ENCODE results near the gene MSTN.

MSTN gene

DNA sequence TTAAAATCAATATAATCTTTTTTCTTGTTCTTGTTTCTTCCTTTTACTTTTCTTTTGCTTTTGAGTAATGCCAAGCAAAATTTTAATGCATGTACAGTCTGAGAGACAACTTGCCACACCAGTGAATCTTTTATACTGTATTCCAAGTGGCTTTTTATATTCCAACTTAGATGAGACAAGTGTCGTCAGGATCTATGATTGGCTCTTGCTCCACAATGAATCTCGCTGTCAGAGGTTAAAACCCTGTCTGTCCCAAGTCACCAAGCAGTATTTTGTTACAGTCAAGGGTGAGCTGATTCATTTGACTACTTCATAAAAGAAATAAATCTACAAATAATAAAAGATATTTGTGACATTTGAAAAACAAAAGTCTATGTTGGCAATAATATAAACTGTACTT lies at the start of gene MSTN:
Gene MSTN (minus strand): TSS at position 129 of the 400 bp plus-strand sequence. CDS start 133 bp downstream, outside the sequence.
- DNase-seq (ENCODE audit: low read depth, low spot score), result no peak

DNA sequence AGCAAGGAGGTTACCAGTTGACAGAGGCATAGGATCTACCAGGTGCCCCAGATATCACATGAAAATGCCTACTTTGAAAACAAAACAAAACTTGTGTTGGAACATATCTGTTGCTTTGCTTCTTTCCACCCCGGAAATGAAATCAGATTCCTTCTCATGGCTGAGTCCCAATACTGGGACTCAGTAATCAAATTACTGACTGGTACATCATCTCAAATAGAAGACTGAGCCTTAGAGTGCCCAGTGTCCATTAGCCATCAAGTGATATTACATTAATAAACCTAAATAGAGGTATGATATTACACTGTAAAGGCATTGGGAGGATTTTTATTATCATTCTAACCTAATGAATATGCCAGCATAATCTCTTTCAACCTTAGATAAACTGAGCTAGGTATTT lies 48.6 kb upstream of the MSTN start:
- no peak for DNase-seq (ENCODE audit: low read depth, low spot score)

DNA sequence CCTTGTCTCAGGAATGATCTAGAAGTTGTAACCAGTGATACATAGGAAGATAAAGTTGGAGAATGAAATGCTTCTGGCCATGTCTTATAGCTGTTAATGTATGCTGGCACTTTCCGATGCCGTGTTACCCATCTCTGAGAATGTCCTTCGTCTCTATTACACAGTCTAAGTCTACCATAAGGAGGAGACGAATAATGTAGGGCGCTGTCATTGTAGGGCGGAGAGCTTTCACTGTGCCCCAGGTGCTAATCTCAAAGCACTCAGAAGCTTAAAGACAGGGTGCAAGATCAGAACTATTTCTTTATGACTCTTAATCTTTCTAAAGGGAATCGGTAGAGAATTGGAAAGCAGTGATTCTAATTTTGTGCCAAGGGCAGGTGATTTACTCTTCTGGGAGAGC lies 48.2 kb upstream of the MSTN start:
- no peak for DNase-seq (ENCODE audit: low read depth, low spot score)

DNA sequence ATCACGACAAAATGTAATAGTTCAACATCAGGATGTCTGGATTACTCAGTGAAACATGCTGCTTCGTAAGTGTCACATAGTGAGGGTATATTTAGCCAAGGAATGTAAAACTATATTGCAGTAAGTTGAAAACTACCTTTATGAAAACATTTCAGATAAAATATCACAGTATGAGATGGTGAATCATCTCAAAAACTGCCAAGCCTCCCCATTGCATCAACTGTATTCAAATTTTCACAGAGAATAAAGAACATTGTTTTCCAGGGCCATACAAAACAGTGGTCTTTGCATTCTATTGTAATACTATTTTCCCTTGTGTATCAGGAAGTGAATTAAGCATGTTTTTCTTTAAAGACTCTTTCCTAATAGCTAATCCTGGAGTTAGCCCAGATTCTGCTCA lies 47.6 kb upstream of the MSTN start:
- DNase-seq (ENCODE audit: low read depth, low spot score), result peak; percentile 50

DNA sequence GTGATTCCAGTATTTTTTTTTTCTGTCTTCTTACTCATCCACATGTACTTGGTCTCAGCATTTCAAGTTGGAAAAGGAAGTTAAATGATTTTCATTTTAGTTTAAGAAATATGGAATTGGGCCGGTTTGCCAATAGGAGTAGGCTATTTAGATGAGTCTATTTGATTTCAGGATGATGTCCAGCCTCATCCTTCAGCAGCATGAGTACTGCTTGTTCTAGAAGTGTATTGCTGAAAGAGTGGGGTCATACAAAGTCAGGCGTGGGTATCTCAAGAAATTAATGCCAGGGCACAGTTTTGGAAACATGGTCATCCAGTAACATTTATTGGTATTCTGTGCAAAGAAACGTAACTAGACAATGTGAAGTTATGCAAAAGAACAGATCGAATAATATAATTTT lies 44.9 kb upstream of the MSTN start:
- no peak for DNase-seq (ENCODE audit: low read depth, low spot score)

DNA sequence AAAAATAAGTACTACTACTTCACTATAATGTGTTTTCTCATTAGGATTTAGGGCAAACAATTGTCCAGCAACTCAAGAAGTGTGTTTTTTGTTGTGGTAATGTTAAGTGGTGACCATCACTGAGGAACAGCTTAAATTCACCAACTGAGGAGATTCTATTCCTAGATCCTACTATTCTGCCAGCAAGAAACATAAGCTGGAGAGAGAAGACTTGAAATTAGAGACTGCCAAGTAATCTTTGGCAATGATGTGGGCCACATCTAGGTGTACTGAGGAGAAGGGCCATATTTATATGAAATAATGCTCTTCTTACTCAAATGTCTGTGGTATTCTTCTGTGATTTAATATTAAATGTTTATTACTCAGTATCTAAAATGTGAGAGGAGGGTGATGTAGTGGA lies 44.3 kb upstream of the MSTN start:
- no peak for DNase-seq (ENCODE audit: low read depth, low spot score)

DNA sequence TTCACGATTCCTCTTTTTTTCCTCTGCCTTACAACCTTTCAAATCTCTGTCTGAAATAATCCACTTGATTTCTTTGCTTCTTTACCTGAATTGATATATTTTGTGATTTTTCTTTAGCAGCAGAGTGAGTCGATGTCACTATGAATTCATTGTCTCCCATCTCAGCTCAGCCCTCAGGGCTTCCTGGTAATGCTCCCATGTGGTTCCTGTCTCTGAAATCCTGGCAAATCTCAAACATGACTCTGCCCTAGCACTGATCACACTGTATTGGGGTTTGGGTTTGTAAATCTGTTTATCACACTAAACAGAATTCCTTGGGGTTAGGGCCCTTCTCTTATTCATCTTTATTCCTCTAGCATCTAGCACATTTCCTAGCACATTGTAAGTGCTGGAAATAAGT lies 43.0 kb upstream of the MSTN start:
- no peak for DNase-seq (ENCODE audit: low read depth, low spot score)

DNA sequence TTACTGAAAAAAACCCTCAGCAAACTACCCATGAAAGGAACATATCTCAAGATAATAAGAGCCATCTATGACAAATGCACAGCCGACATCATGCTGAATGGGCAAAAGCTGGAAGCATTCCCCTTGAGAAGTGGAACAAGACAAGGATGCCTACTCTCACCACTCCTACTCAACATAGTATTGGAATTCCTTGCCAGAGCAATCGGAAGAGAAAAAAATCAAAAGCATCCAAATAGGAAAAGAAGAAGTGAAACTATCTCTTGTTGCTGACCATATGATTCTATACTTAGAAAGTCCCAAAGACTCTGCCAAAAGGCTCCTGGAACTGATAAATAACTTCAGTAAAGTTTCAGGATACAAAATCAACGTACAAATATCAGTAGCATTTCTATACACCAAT lies 40.6 kb upstream of the MSTN start:
- DNase-seq (ENCODE audit: low read depth, low spot score), result no peak

DNA sequence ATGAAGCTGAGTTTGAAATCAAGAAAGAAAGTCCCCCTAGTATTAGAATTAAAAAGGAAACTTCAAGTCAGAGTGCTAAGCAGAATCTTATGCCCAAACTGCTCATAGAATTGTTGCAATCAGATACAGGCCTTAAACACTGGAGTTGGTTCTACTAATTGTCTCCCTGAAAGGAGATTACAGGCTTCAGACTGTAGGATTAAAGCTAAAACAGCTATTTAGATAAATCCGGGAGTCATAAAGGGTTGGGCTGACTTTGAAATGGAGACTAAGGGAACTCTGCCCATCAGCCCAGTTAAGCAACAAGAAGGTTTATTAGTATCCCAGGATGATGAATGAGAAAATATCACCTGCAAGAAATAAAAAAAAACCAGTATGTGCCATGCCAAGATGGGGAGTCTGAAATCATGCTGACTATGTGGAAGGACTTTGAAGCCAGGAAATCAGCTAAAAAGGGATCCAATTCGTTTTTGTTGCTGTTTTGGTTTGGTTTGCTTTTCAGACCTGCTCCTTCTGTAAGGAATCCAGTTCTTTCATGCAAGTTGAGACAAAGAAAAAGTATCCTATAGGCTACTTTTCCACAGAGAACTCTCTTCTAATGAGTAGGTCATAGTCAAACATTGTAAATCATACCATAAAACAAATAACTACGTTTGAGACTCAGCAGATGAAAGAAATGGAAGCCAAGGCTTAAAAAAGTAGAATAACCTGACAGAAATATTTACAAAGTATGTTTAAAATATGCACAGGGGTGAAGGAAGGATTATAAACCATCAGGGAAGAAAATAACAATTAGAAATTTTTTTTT lies 37.6 kb upstream of the MSTN start:
- DNase-seq (ENCODE audit: low read depth, low spot score), result no peak

DNA sequence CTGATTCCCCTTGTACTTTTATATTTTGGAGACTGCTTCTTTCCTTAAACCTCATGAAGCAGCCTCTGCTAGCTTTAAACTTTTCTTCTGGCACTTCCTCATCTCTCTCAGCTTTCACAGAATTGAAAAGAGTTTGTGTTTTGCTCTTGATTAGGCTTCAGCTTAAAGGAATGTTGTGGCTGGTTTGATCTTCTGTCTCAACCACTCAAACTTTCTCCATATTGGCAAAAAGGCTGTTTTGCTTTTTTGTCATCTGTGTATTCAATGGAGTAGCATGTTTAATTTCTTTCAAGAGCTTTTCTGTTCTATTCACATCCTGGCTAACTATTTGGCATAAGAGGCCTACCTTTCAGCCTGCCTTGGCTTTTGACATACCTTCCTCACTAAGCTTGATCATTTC lies 36.3 kb upstream of the MSTN start:
- no peak for DNase-seq (ENCODE audit: low read depth, low spot score)

DNA sequence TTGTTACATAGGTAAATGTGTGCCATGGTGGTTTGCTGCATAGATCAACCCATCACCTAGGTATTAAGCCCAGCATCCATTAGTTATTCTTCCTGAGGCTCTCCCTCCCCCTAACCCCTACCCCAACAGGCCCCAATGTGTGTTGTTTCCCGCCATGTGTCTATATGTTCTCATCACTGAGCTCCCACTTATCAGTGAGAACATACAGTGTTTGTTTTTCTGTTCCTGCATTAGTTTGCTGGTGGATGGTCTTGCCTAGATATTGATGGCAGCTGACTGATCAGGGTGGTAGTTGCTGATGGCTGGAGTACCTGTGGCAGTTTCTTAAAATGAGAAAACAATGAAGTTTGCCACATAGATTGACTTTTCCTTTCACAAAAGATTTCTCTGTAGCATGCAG lies 34.6 kb upstream of the MSTN start:
- DNase-seq (ENCODE audit: low read depth, low spot score), result no peak

DNA sequence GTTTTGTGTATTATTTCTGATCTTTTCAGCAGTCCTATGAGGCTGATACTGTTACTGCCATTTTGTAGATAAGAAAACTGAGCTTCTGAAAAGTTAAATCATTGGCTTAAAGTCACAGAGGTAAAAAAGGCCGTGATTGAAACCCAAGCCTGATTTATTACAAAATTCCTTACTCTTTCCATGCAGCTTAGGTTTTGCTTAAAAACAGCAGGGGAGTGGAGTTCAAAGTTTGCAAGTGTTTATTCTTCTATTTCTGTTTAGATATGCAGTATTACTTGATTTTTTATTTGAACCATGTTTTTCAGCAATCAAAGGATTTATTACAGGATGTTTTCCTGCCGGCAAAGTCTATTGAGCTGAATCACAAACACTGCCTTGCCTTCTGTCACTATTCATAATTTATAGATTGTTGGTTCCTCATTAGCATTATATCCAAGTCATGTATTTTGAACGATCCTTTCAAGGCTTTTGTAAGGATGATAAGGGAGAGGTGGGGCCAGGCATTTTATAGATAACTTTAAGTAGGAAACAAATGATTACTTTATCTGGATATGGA lies 31.9 kb upstream of the MSTN start:
- no peak for DNase-seq (ENCODE audit: low read depth, low spot score)

DNA sequence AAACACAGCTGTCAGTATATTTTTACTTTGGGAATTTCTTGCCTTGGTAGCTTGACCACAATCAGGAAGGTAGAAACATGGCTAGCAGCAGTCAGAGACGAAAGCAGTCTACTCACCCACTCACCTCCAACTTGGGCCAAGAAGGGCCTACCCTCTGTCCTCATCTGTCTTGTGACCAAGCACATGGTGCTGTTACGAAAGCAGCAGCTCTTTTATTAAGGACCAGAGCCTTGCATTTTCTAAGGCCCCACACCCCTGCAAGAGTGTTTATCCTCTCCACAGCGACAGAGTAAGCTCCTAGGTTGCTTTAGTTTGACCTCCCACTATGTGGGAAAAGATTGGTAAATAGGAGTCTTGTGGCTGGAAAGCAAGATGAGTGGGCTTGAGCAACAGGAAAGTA lies 31.3 kb upstream of the MSTN start:
- DNase-seq (ENCODE audit: low read depth, low spot score), result no peak

DNA sequence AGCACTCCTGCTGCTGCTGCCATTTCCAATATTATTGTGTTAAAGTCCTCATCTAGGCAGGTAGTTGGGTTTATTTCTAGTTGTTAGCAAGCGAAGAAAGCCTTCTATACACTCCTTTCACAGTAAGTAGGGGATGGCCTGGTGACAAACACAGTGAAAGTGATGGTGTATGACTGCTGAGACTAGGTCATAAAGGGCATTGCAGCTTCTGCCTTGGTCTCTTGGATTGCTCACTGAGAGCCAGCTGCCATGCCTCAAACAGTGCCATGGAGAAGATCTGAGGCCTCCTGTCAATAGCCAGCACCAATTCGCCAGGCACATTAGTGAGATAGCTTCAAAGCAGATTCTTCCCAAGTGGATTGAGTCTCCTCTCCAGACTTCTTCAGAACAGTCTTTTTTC lies 27.6 kb upstream of the MSTN start:
- no peak for DNase-seq (ENCODE audit: low read depth, low spot score)

DNA sequence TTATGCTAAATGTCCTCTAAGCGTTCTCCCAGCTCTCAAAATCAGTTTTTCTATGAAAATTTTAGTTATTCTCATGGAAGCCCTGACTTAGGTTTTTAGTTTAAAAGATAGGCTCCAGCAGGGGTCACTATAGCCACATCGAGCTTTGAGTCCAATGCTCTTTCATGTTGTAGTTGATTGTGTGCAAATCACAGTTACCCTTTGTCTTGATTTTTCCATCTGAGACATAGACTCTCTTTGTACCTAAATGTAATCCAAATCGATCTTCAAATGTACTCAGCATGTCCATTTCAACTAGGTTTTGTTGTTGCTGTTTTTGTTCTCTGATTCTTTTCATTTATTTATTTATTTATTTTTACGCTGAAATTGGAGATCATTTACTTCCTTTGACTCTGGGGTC lies 26.4 kb upstream of the MSTN start:
- DNase-seq (ENCODE audit: low read depth, low spot score), result peak; percentile 36

DNA sequence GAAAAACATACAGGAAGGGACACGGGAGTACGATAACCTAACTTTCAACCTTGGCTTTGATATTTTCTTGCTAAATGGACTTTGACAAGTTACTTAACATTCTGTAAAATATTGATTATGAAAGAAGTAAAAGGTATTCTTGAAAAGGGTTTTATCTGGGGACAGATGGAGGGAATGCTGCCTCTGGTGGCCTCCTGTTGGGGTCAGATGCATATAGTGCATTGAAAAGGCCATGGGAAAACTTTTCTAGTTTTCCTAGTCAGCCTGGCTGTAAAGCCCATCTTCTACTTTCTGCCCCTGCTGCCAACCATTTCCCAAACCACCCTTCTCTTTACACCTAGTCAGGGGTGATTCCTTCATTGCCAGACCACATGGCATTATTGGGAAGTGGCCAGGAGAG lies 22.2 kb upstream of the MSTN start:
- DNase-seq (ENCODE audit: low read depth, low spot score), result no peak

DNA sequence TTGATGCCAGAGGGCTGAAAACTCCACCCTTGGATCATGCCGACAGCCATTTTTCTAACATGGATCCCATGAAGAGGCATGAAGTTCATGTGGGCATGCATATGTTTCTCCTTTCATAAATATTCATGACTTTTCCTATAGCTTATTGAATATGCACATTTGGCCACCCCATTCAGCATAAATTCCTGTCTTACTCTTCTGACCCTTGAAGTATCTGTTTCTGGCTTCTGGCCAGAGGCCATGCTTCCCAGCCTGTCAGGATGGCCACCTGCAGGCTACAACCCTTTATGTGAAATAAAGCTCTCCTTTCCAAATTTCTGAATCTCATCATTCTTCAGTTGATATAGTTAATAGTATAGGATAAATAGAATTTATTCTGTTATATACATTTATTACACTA lies 19.6 kb upstream of the MSTN start:
- DNase-seq (ENCODE audit: low read depth, low spot score), result no peak

DNA sequence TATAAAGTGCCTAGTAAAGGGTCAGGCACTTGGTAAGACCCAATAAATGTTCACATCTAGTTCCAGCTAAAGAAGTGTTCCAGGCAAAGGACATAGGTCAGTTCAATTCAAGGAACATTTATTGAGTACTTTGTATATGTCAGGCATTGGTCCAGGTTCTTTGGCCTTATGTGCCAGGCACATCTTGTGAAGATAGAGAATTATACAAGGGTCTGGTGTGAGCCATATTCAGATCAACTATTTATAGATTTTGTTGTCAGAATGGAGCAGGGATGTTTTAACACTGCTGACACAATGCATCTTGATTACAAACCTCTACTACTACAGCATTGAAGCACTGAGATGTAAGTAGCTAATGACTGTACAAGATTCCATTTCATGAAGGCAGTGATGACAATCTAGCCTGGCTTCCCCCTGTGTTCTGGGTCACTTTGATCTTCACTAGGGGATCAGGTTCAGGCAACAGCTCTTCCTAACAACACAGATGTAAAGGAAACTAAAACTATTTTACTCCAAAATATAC lies 18.1 kb upstream of the MSTN start:
- DNase-seq (ENCODE audit: low read depth, low spot score), result no peak

DNA sequence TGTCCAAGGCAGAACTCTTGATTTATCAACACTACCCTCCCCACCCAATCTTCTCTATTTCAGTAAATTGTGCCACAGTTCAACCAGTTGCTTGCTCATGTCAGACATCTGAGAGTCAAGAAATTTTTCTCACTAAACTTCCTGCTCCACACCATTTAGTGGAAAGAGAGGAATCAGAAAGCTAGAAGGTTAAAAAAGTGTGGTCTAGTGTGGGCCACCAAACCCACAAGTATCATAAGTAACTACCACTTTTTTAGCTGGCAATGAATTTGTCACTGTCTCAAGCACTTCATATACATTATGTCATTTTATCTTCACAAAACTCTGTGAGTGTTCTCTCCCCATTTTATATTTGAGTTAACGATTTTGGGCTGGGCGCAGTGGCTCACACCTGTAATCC lies 16.6 kb upstream of the MSTN start:
- no peak for DNase-seq (ENCODE audit: low read depth, low spot score)

DNA sequence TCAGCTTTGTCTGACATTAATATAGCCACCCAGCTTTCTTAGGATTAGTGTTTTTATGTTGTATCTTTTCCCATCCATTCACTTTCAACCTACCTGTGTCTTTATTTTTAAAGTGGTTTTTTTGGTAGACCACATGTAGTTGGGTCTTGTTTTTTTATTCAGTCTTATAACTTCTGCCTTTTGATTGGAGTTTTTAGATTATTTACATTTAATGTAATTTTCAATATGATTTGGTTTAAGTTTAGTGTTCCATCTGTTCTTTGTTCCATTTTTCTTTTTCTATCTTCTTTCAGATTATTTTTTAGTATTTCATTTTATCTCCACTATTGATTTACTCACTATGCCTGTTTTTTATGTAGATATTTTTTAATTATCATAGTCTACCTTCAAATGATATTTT lies 13.1 kb upstream of the MSTN start:
- DNase-seq (ENCODE audit: low read depth, low spot score), result no peak

DNA sequence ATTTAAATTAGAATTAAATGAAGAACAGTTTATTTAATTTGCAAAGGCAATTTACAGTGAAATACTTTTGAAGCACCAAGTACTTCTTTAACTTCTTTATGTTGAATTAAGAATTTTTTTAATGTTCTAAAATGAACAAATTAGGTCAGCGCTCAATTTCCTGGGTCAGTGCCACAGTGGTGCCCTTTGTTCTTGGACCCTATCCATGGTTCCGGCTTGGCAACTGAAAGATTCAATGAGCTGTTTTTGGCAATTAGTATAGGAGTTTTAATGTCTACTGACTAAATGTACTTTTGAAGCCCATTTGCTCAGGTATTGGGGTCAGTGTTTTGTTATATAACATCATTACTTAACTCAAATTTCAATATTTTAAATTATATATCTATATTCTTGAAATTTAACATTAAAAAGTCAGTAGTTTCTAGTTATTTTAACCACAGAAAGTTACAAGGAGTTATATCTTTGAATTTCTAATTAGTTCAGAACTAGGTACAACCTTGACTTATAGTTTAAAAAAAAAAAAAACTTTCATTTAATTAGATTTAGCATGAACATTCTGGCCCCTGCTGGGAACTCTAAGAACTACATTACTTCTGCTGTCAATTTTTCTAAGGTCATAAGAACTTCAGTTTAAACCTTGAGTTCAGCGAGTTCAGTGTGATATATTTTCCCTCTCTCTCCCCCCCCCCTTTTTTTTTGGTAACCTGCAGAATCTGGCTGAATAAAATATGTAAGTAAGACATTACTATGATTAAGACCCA lies 7.6 kb upstream of the MSTN start:
- no peak for DNase-seq (ENCODE audit: low read depth, low spot score)

DNA sequence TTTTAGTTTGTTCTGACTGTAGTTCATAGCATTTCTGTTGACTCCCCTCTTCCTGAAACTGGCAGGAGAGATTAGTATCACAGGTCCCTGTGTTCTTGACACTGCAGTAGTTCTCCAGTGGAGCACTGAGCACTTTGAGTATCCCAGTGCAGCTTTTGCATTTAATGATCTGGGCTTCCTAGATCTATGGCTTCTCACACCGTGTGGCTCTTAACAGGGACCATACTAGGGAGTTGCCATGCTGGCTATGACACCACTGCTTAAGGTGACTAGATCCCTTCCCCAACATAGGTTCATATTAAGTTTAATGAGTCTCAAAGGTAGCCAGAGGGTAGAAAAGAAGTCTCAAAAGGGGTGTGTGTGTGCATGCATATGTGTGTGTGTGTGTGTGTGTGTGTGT lies 6.2 kb upstream of the MSTN start:
- no peak for DNase-seq (ENCODE audit: low read depth, low spot score)

DNA sequence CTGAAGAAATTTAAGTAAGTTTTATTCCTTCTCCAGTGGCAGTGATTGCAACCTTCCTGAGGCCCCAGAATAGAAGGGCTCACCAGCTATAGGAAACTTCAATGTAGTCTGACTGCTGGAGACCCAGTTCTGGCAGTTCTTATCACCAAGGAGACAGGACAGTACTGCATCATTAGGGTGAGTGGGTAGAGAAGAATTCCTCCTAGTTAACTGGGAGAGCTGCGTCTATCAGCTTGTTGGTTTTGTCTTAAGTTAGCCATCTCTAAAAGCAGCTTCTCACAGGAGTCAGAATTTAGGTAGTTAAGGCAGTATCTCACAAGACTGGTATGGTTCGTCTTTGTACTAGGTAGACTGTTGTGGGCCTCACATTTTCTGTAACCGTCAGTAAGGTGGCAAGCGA lies 3.3 kb upstream of the MSTN start:
- no peak for DNase-seq (ENCODE audit: low read depth, low spot score)

All from brain pericyte (primary cell).